Neural cell (in vitro differentiated cells): ENCODE data around the gene NDST3. TPM values are rescaled to one million over a fixed set of nuclear protein-coding genes. Genes with fewer than 3 reads are reported as not detected.

Experiments
- H2AFZ ChIP-seq: fragments of 200-600, 300-800 bp; sonication (generic), shearing (Covaris generic); 2 replicates; pipeline ENCODE4 v1.6.0; 2014; ENCODE audit warnings: low read depth, mild to moderate bottlenecking, antibody characterized with exemption, low read length, moderate library complexity
- H3F3A ChIP-seq: fragments of 200-600 bp; shearing (Covaris generic); 2 replicates; pipeline ENCODE4 v1.6.1; 2016; ENCODE audit warnings: mild to moderate bottlenecking, moderate library complexity, mixed read lengths, antibody characterized with exemption, low read length; ENCODE audit not compliant: insufficient read depth, poor library complexity, severe bottlenecking
- H3K27ac ChIP-seq: fragments of 200-600, 300-800 bp; sonication (generic), shearing (Covaris generic); 2 replicates; pipeline ENCODE4 v1.5.1; 2014; ENCODE audit warnings: mild to moderate bottlenecking, low read length, moderate library complexity
- H3K27me3 ChIP-seq: fragments of 300-800, 200-600 bp; sonication (generic), shearing (Covaris generic); 2 replicates; pipeline ENCODE4 v1.6.0; 2014; ENCODE audit warnings: mild to moderate bottlenecking, low read depth, low read length, moderate library complexity; ENCODE audit not compliant: insufficient read depth
- H3K36me3 ChIP-seq: fragments of 300-800, 200-600 bp; sonication (generic), shearing (Covaris generic); 2 replicates; pipeline ENCODE4 v1.5.1; 2014; ENCODE audit warnings: mild to moderate bottlenecking, antibody characterized with exemption, low read length, moderate library complexity; ENCODE audit not compliant: insufficient read depth
- H3K4me2 ChIP-seq: fragments of 300-800, 200-600 bp; sonication (generic), shearing (Covaris generic); 2 replicates; pipeline ENCODE4 v1.6.0; 2014; ENCODE audit warnings: mild to moderate bottlenecking, low read length
- H3K4me3 ChIP-seq: fragments of 300-800, 200-600 bp; sonication (generic), shearing (Covaris generic); 2 replicates; pipeline ENCODE4 v1.5.1; 2014; ENCODE audit warnings: mild to moderate bottlenecking, low read length, moderate library complexity
- H3K79me2 ChIP-seq: fragments of 200-600 bp; shearing (Covaris generic); replicated peaks from 2 replicates; pipeline ENCODE4 v1.6.0; 2014; ENCODE audit warnings: mild to moderate bottlenecking, low read length, moderate library complexity; ENCODE audit not compliant: insufficient read depth
- H3K9ac ChIP-seq: fragments of 300-800, 200-600 bp; sonication (generic), shearing (Covaris generic); 2 replicates; pipeline ENCODE4 v1.6.1; 2016; ENCODE audit warnings: mild to moderate bottlenecking, low read length, mixed read lengths
- H3K9me2 ChIP-seq: fragments of 200-600 bp; shearing (Covaris generic); 2 replicates; pipeline ENCODE4 v1.6.1; 2016; ENCODE audit warnings: mild to moderate bottlenecking, low read length, mixed read lengths; ENCODE audit not compliant: insufficient read depth
- H3K9me3 ChIP-seq: fragments of 200-600, 300-800 bp; sonication (generic), shearing (Covaris generic); 2 replicates; pipeline ENCODE4 v1.6.1; 2016; ENCODE audit warnings: mild to moderate bottlenecking, mixed run types, low read length, moderate library complexity, mixed read lengths
- H4K20me1 ChIP-seq: fragments of 200-600 bp; shearing (Covaris generic); 2 replicates; pipeline ENCODE4 v1.6.1; 2016; ENCODE audit warnings: mild to moderate bottlenecking, mixed run types; ENCODE audit not compliant: insufficient read depth
- EP300 ChIP-seq: fragments of 450-650 bp; conservative IDR thresholded peaks from 2 replicates; pipeline ENCODE4 v1.6.1; 2014; ENCODE audit warnings: antibody characterized with exemption, mild to moderate bottlenecking, moderate library complexity; ENCODE audit not compliant: poor library complexity, severe bottlenecking
- EZH2 ChIP-seq: fragments of 200-600, 300-800 bp; shearing (Covaris generic), sonication (generic); IDR thresholded peaks from 2 replicates; pipeline ENCODE4 v1.6.1; 2014; ENCODE audit warnings: antibody characterized with exemption, low read length, borderline replicate concordance, mild to moderate bottlenecking; ENCODE audit not compliant: insufficient read depth, poor library complexity, severe bottlenecking
- MXI1 ChIP-seq: fragments of 450-650 bp; conservative IDR thresholded peaks from 2 replicates; pipeline ENCODE4 v1.6.1; 2014; ENCODE audit warnings: antibody characterized with exemption, mild to moderate bottlenecking; ENCODE audit not compliant: poor library complexity, severe bottlenecking
- POLR2AphosphoS5 ChIP-seq: IDR thresholded peaks from 2 replicates; pipeline ENCODE4 v1.6.1; 2012
- RAD21 ChIP-seq: fragments of 450-650 bp; conservative IDR thresholded peaks from 2 replicates; pipeline ENCODE4 v1.6.1; 2014; ENCODE audit warnings: antibody characterized with exemption, mild to moderate bottlenecking, moderate library complexity
- SMC3 ChIP-seq: fragments of 450-650 bp; conservative IDR thresholded peaks from 2 replicates; pipeline ENCODE4 v1.6.1; 2014; ENCODE audit warnings: antibody characterized with exemption, mild to moderate bottlenecking, moderate library complexity; ENCODE audit not compliant: poor library complexity
- TAF1 ChIP-seq: IDR thresholded peaks from 2 replicates; pipeline ENCODE4 v1.6.1; 2012; ENCODE audit warnings: low read depth
- polyA plus RNA-seq: library from polyadenylated mRNA; depleted of rRNA; stranded (reverse); fragments of >200 nt; gene quantifications from 2 replicates; pipeline ENCODE4 v1.2.3, GENCODE V29; 2014
- TF ChIP-seq, protein P1 (sequence below): fragments of 450-650 bp; IDR thresholded peaks from 2 replicates; pipeline ENCODE4 v1.5.1; 2014; ENCODE audit warnings: antibody characterized with exemption, mild to moderate bottlenecking, moderate library complexity; ENCODE audit not compliant: poor library complexity, severe bottlenecking
- TF ChIP-seq, protein P2 (sequence below): IDR thresholded peaks from 2 replicates; pipeline ENCODE4 v1.6.1; 2012; ENCODE audit warnings: borderline replicate concordance

NDST3 gene
- polyA plus RNA-seq, 1 donor from 2014 or later = 4.0 TPM

DNA sequence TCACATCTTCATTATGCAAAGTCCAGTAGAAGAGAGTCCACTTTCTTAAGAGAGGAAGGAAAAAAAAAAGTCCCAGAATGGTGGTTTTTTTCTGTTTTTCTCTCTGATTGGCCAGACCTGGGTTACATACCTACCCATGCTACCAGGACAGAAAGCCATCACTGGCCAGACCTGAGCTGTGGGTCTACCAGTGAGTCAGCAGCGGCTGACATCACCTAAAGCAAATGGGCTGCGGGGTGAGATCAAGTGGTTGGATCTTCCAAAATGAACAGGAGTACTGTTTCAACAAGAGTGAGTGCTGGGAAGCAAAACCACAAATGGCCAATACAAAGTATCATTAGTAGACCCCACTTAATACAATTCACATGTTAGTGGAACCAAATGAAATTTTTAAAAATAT, 1.6 kb upstream of the NDST3 start:
- no peaks in the 10 kb centered on the region for H3K79me2 ChIP-seq
- H2AFZ ChIP-seq = no peak overlapping the region
- TF ChIP-seq, protein P1, sequence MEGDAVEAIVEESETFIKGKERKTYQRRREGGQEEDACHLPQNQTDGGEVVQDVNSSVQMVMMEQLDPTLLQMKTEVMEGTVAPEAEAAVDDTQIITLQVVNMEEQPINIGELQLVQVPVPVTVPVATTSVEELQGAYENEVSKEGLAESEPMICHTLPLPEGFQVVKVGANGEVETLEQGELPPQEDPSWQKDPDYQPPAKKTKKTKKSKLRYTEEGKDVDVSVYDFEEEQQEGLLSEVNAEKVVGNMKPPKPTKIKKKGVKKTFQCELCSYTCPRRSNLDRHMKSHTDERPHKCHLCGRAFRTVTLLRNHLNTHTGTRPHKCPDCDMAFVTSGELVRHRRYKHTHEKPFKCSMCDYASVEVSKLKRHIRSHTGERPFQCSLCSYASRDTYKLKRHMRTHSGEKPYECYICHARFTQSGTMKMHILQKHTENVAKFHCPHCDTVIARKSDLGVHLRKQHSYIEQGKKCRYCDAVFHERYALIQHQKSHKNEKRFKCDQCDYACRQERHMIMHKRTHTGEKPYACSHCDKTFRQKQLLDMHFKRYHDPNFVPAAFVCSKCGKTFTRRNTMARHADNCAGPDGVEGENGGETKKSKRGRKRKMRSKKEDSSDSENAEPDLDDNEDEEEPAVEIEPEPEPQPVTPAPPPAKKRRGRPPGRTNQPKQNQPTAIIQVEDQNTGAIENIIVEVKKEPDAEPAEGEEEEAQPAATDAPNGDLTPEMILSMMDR = no peak
- no peak for TF ChIP-seq SMC3
- no peak for TF ChIP-seq MXI1
- no peak for TF ChIP-seq RAD21
- no peak for TF ChIP-seq TAF1
- TF ChIP-seq EP300 = no peak
- no peak for TF ChIP-seq EZH2
- TF ChIP-seq POLR2AphosphoS5 = no peak
- TF ChIP-seq, protein P2, sequence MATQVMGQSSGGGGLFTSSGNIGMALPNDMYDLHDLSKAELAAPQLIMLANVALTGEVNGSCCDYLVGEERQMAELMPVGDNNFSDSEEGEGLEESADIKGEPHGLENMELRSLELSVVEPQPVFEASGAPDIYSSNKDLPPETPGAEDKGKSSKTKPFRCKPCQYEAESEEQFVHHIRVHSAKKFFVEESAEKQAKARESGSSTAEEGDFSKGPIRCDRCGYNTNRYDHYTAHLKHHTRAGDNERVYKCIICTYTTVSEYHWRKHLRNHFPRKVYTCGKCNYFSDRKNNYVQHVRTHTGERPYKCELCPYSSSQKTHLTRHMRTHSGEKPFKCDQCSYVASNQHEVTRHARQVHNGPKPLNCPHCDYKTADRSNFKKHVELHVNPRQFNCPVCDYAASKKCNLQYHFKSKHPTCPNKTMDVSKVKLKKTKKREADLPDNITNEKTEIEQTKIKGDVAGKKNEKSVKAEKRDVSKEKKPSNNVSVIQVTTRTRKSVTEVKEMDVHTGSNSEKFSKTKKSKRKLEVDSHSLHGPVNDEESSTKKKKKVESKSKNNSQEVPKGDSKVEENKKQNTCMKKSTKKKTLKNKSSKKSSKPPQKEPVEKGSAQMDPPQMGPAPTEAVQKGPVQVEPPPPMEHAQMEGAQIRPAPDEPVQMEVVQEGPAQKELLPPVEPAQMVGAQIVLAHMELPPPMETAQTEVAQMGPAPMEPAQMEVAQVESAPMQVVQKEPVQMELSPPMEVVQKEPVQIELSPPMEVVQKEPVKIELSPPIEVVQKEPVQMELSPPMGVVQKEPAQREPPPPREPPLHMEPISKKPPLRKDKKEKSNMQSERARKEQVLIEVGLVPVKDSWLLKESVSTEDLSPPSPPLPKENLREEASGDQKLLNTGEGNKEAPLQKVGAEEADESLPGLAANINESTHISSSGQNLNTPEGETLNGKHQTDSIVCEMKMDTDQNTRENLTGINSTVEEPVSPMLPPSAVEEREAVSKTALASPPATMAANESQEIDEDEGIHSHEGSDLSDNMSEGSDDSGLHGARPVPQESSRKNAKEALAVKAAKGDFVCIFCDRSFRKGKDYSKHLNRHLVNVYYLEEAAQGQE = no peak
- H3K9me2 ChIP-seq = no peaks in the 10 kb centered on the region
- no peak overlapping the region for H3K27ac ChIP-seq
- no peaks in the 10 kb centered on the region for H3K36me3 ChIP-seq
- no peaks in the 10 kb centered on the region for H3K9me3 ChIP-seq
- no peaks in the 10 kb centered on the region for H4K20me1 ChIP-seq
- H3K4me2 ChIP-seq = peak overlapping the region; percentile 50
- H3K9ac ChIP-seq = no peak overlapping the region
- H3F3A ChIP-seq = no peaks in the 10 kb centered on the region
- peak overlapping the region; percentile 82 for H3K4me3 ChIP-seq
- peaks cover 9% of the 10 kb centered on the region for H3K27me3 ChIP-seq

DNA sequence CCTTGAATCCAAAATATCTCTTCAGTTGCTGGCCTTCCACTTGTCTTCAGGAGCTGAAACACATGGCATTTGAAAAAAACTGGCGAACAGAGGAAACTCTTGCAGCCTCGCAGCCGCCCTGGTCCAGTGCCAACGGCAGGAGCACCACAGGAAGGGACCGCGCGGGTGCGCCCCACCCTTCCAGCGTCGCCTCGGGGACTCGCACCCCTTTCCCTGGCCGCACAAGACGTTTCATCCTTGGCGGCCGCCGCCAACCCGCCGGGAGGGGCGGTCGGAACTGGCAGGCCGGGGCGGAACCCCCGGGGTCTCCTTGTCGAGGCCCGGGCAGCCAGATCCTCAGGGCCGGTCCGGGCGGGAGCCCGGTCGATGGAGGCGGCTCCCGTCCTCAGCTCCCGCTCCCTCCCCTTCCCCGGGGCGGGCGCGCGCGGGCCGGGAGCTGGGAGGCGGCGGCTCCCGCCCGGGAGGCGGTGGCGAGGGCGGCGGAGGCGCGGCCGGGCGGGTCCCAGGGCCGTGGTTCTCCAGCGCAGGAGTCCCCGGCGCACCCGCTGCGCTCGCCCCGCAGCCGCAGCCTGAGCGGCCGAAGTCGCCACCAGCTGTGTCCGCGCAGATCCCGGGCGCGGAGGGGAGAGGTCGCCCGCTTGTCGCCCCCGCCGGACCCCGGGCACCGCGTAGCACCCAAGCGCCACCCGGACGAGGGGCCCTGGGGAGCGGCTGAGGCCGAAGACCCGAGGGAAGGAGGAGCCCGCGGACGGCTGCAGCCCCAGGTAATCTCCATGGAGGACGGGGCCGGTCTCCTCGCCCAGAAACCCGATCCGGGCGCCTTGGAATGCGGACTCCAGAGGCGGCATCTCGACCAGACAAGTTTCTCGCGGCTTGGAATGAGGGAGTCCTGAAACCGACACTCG, 886 bp upstream of the NDST3 start:
- H3K27ac ChIP-seq = no peak overlapping the region
- H3K79me2 ChIP-seq = no peaks in the 10 kb centered on the region
- no peaks in the 10 kb centered on the region for H3F3A ChIP-seq
- TF ChIP-seq POLR2AphosphoS5 (no peak), EZH2 (no peak), SMC3 (peak; percentile 36), RAD21 (no peak)
- TF ChIP-seq, protein P1 = no peak
- no peaks in the 10 kb centered on the region for H4K20me1 ChIP-seq
- H3K4me2 ChIP-seq = peak overlapping the region; percentile 64
- no peak overlapping the region for H2AFZ ChIP-seq
- peak overlapping the region; percentile 66 for H3K9ac ChIP-seq
- no peaks in the 10 kb centered on the region for H3K9me3 ChIP-seq
- H3K27me3 ChIP-seq = peaks cover 9% of the 10 kb centered on the region
- H3K4me3 ChIP-seq = peak overlapping the region; percentile 82
- H3K36me3 ChIP-seq = no peaks in the 10 kb centered on the region
- no peaks in the 10 kb centered on the region for H3K9me2 ChIP-seq
